K562 (cell line): ENCODE results near the gene MARK4. TPM values are rescaled to one million over a fixed set of nuclear protein-coding genes. Genes with fewer than 3 reads are reported as not detected.

Experiments used
- ATAC-seq: fragments of 200-7000 bp; cut with Tn5 transposase; 3 replicates; pipeline ENCODE4 v1.9.1; 2020; ENCODE audit warnings: moderate library complexity
- BruUV-seq: library from RNA; stranded (reverse); fragments of 400-500 nt; replicated peaks from 2 replicates; lab custom pipeline; 2021; lab: Mats Ljungman, UMichigan
- CTCF ChIA-PET: fragments of 300-600 bp; formaldehyde crosslinking; extraction: SDS; loops from one replicate; lab custom pipeline; 2021; ENCODE audit warnings: low intra/inter-chr PET ratio; lab: Yijun Ruan, JAX
- POLR2A ChIA-PET: fragments of 300-600, 350-650 bp; sonication (Branson Sonifier 250); formaldehyde crosslinking; extraction: SDS; loops from one replicate; lab custom pipeline; 2021; ENCODE audit warnings: antibody characterized with exemption, inconsistent platforms; lab: Yijun Ruan, JAX
- DNase-seq, 4 experiments: peaks; one replicate each; pipeline versions ENCODE4 v3.0.0 to v3.0.0-alpha.2; 2011 to 2018; ENCODE audit warnings: low spot score in 3 of 4, mixed read lengths in 3 of 4; ENCODE audit errors: extremely low read depth in 1 of 4
- FAIRE-seq: peaks from 2 replicates; lab custom pipeline; 2011; peaks lifted over from hg19 to GRCh38; lab: Jason Lieb, UNC
- H2AFZ ChIP-seq: 2 replicates; pipeline ENCODE4 v1.6.0; 2011; ENCODE audit warnings: low read depth, low read length, control low read depth, inconsistent platforms
- H3K27ac ChIP-seq: fragments of 200-600 bp; 3 replicates; pipeline ENCODE4 v1.8.0; 2011; ENCODE audit warnings: low read depth, mild to moderate bottlenecking, control low read depth, inconsistent platforms, low read length, moderate library complexity, mixed read lengths; ENCODE audit errors: extremely low read depth
- H3K27me3 ChIP-seq, 2 experiments: fragments of 300-600 bp in 1 of 2; 2 replicates in 1 of 2; 3 replicates in 1 of 2; pipeline versions ENCODE4 v1.6.0 to v1.8.0; 2011; ENCODE audit warnings: inconsistent platforms in 2 of 2, low read length in 2 of 2, mild to moderate bottlenecking in 1 of 2, mixed read lengths in 1 of 2, moderate library complexity in 1 of 2; ENCODE audit not compliant: control insufficient read depth in 2 of 2, insufficient read depth in 2 of 2
- H3K36me3 ChIP-seq: fragments of 300-600 bp; 3 replicates; pipeline ENCODE4 v1.8.0; 2011; ENCODE audit warnings: mild to moderate bottlenecking, low read length, inconsistent platforms; ENCODE audit not compliant: control insufficient read depth, insufficient read depth
- H3K4me1 ChIP-seq, 2 experiments: fragments of 200-600 bp in 1 of 2; replicated peaks in 1 of 2; 2 replicates in 1 of 2; 3 replicates in 1 of 2; pipeline versions ENCODE4 v1.5.1 to v1.8.0; 2011; ENCODE audit warnings: inconsistent platforms in 2 of 2, low read length in 2 of 2, mild to moderate bottlenecking in 1 of 2, mixed read lengths in 1 of 2, moderate library complexity in 1 of 2; ENCODE audit not compliant: control insufficient read depth in 2 of 2, insufficient read depth in 2 of 2
- H3K4me2 ChIP-seq: 2 replicates; pipeline ENCODE4 v1.6.1; 2011; ENCODE audit warnings: low read length, control low read depth, inconsistent platforms, mixed read lengths; ENCODE audit not compliant: insufficient read depth
- H3K4me3 ChIP-seq: fragments of 200-600 bp; sonication (generic), shearing (Covaris generic); 2 replicates; pipeline ENCODE4 v1.5.1; 2016; ENCODE audit warnings: control low read depth, inconsistent platforms
- H3K79me2 ChIP-seq: fragments of 200-600 bp; 3 replicates; pipeline ENCODE4 v1.8.0; 2011; ENCODE audit warnings: low read length, inconsistent platforms; ENCODE audit not compliant: control insufficient read depth, insufficient read depth
- H3K9ac ChIP-seq, 2 experiments: 2 replicates each; pipeline versions ENCODE4 v1.6.0 to v1.6.1; 2011; ENCODE audit warnings: low read depth in 2 of 2, low read length in 2 of 2, control low read depth in 1 of 2, inconsistent platforms in 1 of 2, mild to moderate bottlenecking in 1 of 2, mixed read lengths in 1 of 2; ENCODE audit not compliant: insufficient read depth in 1 of 2
- H3K9me1 ChIP-seq: one replicate; pipeline ENCODE4 v1.6.0; 2011; ENCODE audit warnings: inconsistent platforms, mild to moderate bottlenecking, low read length, moderate library complexity; ENCODE audit not compliant: control insufficient read depth, insufficient read depth
- H3K9me3 ChIP-seq: replicated peaks from 2 replicates; pipeline ENCODE4 v1.5.1; 2011; ENCODE audit warnings: low read depth, low read length, inconsistent platforms; ENCODE audit not compliant: control insufficient read depth, insufficient read depth
- H4K20me1 ChIP-seq: replicated peaks from 2 replicates; pipeline ENCODE4 v1.6.1; 2011; ENCODE audit warnings: low read length, inconsistent platforms, mixed read lengths; ENCODE audit not compliant: control insufficient read depth, insufficient read depth
- ADNP ChIP-seq: fragments of 200-800 bp; sonication (Bioruptor generic); IDR thresholded peaks from 2 replicates; pipeline ENCODE4 v1.6.1; 2016; ENCODE audit warnings: missing genetic modification characterization, missing compliant biosample characterization
- CREM ChIP-seq: IDR thresholded peaks from 2 replicates; pipeline ENCODE4 v1.6.1; 2014; ENCODE audit warnings: antibody characterized with exemption, low read depth
- E2F3 ChIP-seq: fragments of 250-450 bp; sonication (Bioruptor Pico); IDR thresholded peaks from 2 replicates; pipeline ENCODE4 v1.4.0; 2020; ENCODE audit warnings: mild to moderate bottlenecking
- ESRRA ChIP-seq: fragments of 450-650 bp; IDR thresholded peaks from 2 replicates; pipeline ENCODE4 v1.6.1; 2014; ENCODE audit warnings: low read depth, mild to moderate bottlenecking, moderate library complexity, borderline replicate concordance
- HLTF ChIP-seq: fragments of 450-650 bp; IDR thresholded peaks from 2 replicates; pipeline ENCODE4 v1.6.1; 2016
- RBBP5 ChIP-seq: fragments of 200-600 bp; sonication (generic); IDR thresholded peaks from 2 replicates; pipeline ENCODE4 v1.6.1; 2012; ENCODE audit warnings: borderline replicate concordance, mild to moderate bottlenecking, low read length, control low read depth, inconsistent platforms; ENCODE audit not compliant: insufficient read depth, poor library complexity, severe bottlenecking
- RFX7 ChIP-seq: fragments of 250-450 bp; sonication (Bioruptor Pico); IDR thresholded peaks from 2 replicates; pipeline ENCODE4 v1.5.1; 2021; ENCODE audit warnings: mild to moderate bottlenecking
- SAFB ChIP-seq: fragments of 200-400 bp; formaldehyde crosslinking; IDR thresholded peaks from 2 replicates; pipeline ENCODE4 v1.6.1; 2017; ENCODE audit warnings: low read depth, low read length, borderline replicate concordance
- ZBTB8A ChIP-seq: fragments of 450-650 bp; IDR thresholded peaks from 2 replicates; pipeline ENCODE4 v1.6.1; 2018; ENCODE audit warnings: mild to moderate bottlenecking, moderate library complexity; ENCODE audit not compliant: partially characterized antibody
- ZFX ChIP-seq: sonication (generic); formaldehyde crosslinking; IDR thresholded peaks from 2 replicates; pipeline ENCODE4 v1.8.0; 2022; ENCODE audit warnings: mild to moderate bottlenecking, missing genetic modification reagents, moderate library complexity
- ZZZ3 ChIP-seq: fragments of 450-650 bp; IDR thresholded peaks from 2 replicates; pipeline ENCODE4 v1.6.1; 2016; ENCODE audit warnings: antibody characterized with exemption, mild to moderate bottlenecking, moderate library complexity
- WGBS: fragments of 100-300 bp; shearing (Covaris generic); methylation state at CpG from one replicate; pipeline ENCODE4 v1.1.6; 2016; ENCODE audit warnings: low coverage, mixed read lengths; ENCODE audit not compliant: insufficient coverage; ENCODE audit errors: missing lambda C conversion rate; 5-methylcytosine and 5-hydroxymethylcytosine counted together
- in situ Hi-C: fragments of 300-500 bp; cut with MboI; formaldehyde crosslinking; loops from 4 replicates; pipeline ENCODE4 v1.15.0; 2018; ENCODE audit warnings: inconsistent platforms, mixed read lengths
- intact Hi-C: fragments of 100-400 bp; cut with micrococcal nuclease; formaldehyde crosslinking; loops from 2 replicates; pipeline ENCODE4 v1.14.2; 2022
- polyA plus RNA-seq, 8 experiments: library from polyadenylated mRNA; depleted of rRNA in 4 of 8; stranded (reverse) in 5 of 8; unstranded in 3 of 8; fragments of >200 nt; fragmentation: Nextera tagmentation in 2 of 8; fragmentation: Illumina TruSeq in 1 of 8; extraction: Ambion mirVana in 2 of 8; extraction: Trizol in 1 of 8; gene quantifications; 2 replicates each; pipeline versions ENCODE4 v1.2.1 to v1.2.3, GENCODE V29; 2011 to 2014; ENCODE audit warnings: inconsistent platforms in 1 of 8, missing spikeins in 1 of 8
- total RNA-seq, 7 experiments: library from RNA; depleted of rRNA in 6 of 7; stranded (reverse); fragments of >200 nt in 6 of 7; fragmentation: Illumina TruSeq in 2 of 7; extraction: Trizol in 2 of 7; gene quantifications; 2 replicates each; pipeline versions ENCODE4 v1.2.1 to v1.2.3, GENCODE V29; 2011 to 2021; ENCODE audit warnings: low replicate concordance in 1 of 7
- TF ChIP-seq, protein P1 (sequence below): fragments of 250-450 bp; sonication (Bioruptor Pico); IDR thresholded peaks from 2 replicates; pipeline ENCODE4 v1.9.0; 2021; ENCODE audit warnings: mild to moderate bottlenecking, inconsistent platforms
- TF ChIP-seq, protein P2 (sequence below): fragments of 450-650 bp; IDR thresholded peaks from one replicate; pipeline ENCODE4 v1.6.1; 2018; ENCODE audit warnings: mild to moderate bottlenecking, moderate library complexity; ENCODE audit not compliant: partially characterized antibody

Gene MARK4
- total and polyA plus RNA-seq, 9 of the 15 experiments (the other 6 are each of a cell fraction or from before 2014, with no cell fraction given): 0.52 to 29.4 (median 8.6) TPM

- TF ChIP-seq, protein P1, sequence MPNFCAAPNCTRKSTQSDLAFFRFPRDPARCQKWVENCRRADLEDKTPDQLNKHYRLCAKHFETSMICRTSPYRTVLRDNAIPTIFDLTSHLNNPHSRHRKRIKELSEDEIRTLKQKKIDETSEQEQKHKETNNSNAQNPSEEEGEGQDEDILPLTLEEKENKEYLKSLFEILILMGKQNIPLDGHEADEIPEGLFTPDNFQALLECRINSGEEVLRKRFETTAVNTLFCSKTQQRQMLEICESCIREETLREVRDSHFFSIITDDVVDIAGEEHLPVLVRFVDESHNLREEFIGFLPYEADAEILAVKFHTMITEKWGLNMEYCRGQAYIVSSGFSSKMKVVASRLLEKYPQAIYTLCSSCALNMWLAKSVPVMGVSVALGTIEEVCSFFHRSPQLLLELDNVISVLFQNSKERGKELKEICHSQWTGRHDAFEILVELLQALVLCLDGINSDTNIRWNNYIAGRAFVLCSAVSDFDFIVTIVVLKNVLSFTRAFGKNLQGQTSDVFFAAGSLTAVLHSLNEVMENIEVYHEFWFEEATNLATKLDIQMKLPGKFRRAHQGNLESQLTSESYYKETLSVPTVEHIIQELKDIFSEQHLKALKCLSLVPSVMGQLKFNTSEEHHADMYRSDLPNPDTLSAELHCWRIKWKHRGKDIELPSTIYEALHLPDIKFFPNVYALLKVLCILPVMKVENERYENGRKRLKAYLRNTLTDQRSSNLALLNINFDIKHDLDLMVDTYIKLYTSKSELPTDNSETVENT (CRISPR knock-in tag): no peak
- TF ChIP-seq ZBTB8A (no peak), HLTF (no peak), SAFB (no peak), CREM (no peak), ZZZ3 (no peak)
Measured at GRCh38 chr19:45247136-45247535, 3.9 kb upstream of the MARK4 start (continued).

DNA sequence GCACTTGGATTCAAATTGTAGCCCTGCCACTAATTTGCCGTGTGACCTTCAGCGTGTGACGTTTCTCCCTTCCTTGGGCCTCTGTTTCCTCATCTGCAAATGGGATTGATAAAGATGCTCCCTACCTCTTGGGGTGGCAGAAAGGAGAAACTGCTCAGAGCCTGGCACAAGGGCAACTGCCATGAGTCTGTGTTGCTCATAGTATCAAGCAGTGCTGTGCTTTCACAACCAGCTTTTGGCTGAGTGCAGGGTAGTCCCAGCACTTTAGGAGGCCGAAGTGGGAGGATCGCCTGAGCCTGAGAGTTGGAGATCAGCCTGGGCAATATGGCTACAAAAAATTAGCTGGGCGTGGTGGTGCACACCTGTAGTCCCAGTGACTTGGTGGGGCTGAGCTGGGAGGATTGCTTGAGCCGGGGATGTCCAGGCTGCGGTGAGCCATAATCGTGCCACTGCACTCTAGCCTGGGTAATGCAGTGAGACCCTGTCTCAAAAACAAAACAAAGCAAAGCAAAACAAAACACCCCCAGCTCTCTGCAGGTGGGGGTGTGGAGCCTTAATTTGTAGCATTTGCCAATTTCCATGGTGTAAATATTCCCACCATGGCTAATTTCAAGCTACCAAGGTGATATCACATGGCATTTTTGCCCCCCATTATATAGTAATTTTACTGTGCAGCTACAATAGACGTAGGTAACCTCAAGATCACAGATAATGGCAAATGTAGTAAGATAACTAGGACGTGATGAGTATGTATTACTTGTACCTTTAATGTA lies 1.6 kb upstream of the MARK4 start:
- Histone ChIP-seq H3K4me3 (no peak overlapping the region), H3K79me2 (peaks cover 39% of the 10 kb centered on the region), H3K9ac (peak overlapping the region in 1 of 2 experiments; percentile 3; a peak in 1 of 4 replicates), H3K36me3 (peaks cover 11% of the 10 kb centered on the region; the same call in 2 of the 3 replicates), H3K27me3 (no peaks in the 10 kb centered on the region), H3K9me1 (no peaks in the 10 kb centered on the region), H3K9me3 (no peaks in the 10 kb centered on the region), H3K4me1 (peaks cover 32 to 59% of the 10 kb centered on the region in 2 experiments), H2AFZ (no peak overlapping the region; the same call in 1 of the 2 replicates), H3K27ac (no peak overlapping the region), H4K20me1 (peaks cover 10% of the 10 kb centered on the region; the same call in 1 of the 2 replicates), H3K4me2 (peak overlapping the region; percentile 9)
- ChIA-PET POLR2A (interaction anchor here (0.6 to 1.0 kb wide), 4 partner anchors 10 to 38 kb away, joined by 3 to 4 read pairs (median 3); no protein-coding TSS in a partner anchor), CTCF (interaction anchor here (1.4 to 2.3 kb wide), 2 partner anchors 48 to 87 kb away, joined by 4 to 7 read pairs; no protein-coding TSS in a partner anchor)
- intact Hi-C loops (loop anchor here (2.0 to 10.0 kb wide), 2 partner anchors 49 to 235 kb away; no protein-coding TSS in a partner anchor), in situ Hi-C loops (no loop called here)
- DNase-seq (no peak), FAIRE-seq (no peak), ATAC-seq (no peak)
- no TSS peak for BruUV-seq
- WGBS: 21% methylated on average over 11 of the region's 11 CpGs
- no peak for TF ChIP-seq E2F3 (CRISPR knock-in tag)
- peak; percentile 13 for TF ChIP-seq RBBP5
- 0 out of 2 replicates have a peak, but pooled peaks have one; percentile 9 for TF ChIP-seq ADNP (tag)
- TF ChIP-seq RFX7 (CRISPR knock-in tag): no peak
- TF ChIP-seq, protein P2, sequence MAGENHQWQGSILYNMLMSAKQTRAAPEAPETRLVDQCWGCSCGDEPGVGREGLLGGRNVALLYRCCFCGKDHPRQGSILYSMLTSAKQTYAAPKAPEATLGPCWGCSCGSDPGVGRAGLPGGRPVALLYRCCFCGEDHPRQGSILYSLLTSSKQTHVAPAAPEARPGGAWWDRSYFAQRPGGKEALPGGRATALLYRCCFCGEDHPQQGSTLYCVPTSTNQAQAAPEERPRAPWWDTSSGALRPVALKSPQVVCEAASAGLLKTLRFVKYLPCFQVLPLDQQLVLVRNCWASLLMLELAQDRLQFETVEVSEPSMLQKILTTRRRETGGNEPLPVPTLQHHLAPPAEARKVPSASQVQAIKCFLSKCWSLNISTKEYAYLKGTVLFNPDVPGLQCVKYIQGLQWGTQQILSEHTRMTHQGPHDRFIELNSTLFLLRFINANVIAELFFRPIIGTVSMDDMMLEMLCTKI: no peak
- 0 out of 2 replicates have a peak, but pooled peaks have one; percentile 17 for TF ChIP-seq ZFX (CRISPR knock-in tag)
- TF ChIP-seq ESRRA: peak; percentile 40; the same call in 1 of the 2 replicates
